Measurements from ENCODE around the gene BICDL2.

GRCh38 chr16:3020247-3020603, 16.5 kb downstream of the BICDL2 start, which contains the start of gene TNFRSF12A:
- no peak for TF ChIP-seq CTCF (conservative IDR thresholded peaks at IDR 0.05; ENCODE audit: low read length)
- no peak for TF ChIP-seq EZH2phosphoT487 (IDR thresholded peaks at IDR 0.05; ENCODE audit: borderline replicate concordance)

All from Loucy (cell line).